HEK293T (cell line): ENCODE results near the gene MYD88.

ENCODE experiments used
- BHLHE40 ChIP-seq: fragments of 450-650 bp; IDR thresholded peaks from 2 replicates; pipeline ENCODE4 v1.6.1; 2016; ENCODE audit warnings: mild to moderate bottlenecking, moderate library complexity, borderline replicate concordance
- FOXM1 ChIP-seq: fragments of 450-650 bp; IDR thresholded peaks from 2 replicates; pipeline ENCODE4 v1.6.1; 2017; ENCODE audit warnings: mild to moderate bottlenecking, borderline replicate concordance
- SP1 ChIP-seq: fragments of 450-650 bp; IDR thresholded peaks from 2 replicates; pipeline ENCODE4 v1.6.1; 2017
- TARDBP ChIP-seq: fragments of 450-650 bp; IDR thresholded peaks from 2 replicates; pipeline ENCODE4 v1.6.1; 2016

DNA sequence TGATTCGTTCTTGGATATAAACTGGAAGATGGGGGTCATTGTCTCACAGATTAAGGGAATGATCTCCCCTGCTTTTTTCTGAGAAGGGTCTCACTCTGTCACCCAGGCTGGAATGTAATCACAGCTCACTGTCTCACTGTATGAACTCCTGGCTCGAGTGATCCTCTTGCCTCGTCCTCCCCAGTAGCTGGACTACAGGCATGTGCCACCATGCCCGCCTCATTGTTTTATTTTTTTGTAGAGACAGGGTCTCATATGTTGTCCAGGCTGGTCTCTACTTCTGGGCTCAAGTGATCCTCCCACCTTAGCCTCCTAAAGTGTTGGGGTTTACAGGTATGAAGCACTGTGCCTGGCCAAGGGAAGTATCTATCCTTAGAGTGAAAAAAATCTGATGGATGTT, 32.3 kb downstream of the MYD88 start:
- TF ChIP-seq TARDBP (no peak), SP1 (no peak), FOXM1 (no peak), BHLHE40 (no peak)
